ENCODE results near the gene RHOH.
"Not testable (repeated sequence)": the region's sequence is repeated elsewhere in the genome, so short reads cannot be mapped to it uniquely, and the experiment has no call there.

Gene RHOH

DNA sequence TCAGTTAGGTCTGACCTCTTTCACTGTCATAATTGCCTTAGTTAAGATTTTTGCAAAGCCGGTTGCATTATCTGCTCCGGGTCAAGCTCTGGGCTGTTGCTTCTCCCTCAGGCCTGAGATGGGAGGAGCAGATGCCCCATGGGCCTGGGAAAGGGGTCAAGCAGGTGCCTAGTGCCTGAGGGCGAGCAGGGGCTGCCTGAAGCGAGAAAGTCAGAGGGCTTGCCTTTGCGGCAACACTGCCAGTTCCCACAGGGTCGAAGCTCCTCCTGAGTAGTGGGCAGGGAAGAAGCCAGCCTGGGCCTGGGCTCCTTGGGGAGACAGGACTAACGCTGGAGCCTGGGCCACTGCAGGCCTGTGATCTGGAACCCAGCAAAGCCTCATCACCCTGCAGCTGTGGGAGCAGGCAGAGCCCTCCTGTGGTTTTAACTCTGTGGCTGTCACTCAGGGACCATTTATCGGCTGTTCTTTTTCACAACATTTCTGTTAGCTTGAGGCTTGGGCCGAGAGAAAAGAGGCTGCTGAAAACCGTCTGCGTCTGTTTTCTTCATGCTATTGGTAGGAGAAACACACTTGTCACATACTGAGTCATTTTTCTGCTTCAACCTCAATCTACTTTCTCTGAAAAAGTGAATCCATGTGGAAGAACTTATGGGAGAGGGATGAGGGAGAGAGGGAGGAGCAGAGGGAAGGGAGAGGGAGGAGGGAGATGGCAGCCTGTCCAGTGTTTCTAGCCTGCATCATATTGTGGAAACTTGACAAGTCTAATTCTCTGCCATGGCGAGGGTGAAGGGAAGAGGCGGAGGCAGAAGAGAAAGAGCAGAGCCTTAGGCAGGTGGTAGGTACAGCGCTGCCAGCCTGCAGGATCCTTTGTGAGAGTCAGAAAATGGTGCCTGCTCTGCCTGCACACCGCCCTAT lies 68.4 kb downstream of the RHOH start:
- DNase-seq, result no peak

DNA sequence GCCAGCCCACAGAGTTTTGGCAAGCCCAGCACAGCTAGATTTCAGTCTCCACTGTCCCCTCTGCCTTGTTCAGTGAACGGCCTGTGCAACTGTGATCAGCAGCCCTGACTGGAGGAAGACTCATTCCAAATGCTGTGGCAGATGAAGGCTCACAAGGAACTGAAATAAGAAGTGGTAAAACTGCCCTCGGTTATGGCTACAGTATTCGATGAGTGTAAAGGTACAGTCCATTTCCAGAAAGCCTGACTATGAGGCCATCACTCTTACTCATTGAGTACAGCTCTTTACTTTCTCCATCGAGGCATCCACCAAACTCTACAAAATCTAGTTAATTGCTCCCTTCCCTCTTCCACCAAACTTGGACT lies 69.1 kb downstream of the RHOH start:
- DNase-seq, result no peak

DNA sequence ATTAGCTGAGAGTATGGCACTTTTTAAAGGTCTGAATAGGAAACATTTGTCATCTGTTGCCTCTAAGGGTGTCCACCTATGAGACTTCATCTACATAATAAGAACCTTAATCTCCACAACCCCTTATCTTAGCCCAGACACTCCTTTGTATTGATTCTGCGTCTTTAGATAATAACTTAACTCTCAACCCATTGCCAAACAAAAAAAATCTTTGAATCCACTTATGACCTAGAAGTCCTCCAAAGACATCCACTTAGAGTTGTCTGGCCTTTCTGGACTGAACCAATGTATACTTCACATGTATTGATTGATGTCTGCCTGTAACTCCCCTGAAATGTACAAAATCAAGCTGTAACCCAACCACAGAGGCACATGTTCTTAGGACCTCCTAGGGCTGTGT lies 72.3 kb downstream of the RHOH start:
- no peak for DNase-seq

DNA sequence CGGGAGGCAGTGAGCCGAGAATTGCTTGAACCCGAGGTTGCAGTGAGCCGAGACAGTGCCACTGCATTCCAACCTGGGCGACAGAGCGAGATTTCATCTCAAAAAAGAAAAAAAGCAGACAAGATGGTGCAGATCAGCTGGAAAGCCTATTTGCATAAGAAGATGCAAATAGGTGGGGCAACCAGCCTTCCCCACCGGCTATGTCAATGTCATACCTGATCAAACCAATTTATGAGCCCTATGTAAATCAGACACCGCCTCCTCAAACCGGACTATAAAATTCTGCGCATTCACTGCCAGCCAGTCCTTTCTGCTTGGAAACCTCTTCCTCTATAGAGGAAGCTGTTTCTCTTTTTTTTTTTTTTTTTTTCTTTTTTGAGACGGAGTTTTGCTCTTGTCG lies 73.8 kb downstream of the RHOH start:
- DNase-seq, result no peak

DNA sequence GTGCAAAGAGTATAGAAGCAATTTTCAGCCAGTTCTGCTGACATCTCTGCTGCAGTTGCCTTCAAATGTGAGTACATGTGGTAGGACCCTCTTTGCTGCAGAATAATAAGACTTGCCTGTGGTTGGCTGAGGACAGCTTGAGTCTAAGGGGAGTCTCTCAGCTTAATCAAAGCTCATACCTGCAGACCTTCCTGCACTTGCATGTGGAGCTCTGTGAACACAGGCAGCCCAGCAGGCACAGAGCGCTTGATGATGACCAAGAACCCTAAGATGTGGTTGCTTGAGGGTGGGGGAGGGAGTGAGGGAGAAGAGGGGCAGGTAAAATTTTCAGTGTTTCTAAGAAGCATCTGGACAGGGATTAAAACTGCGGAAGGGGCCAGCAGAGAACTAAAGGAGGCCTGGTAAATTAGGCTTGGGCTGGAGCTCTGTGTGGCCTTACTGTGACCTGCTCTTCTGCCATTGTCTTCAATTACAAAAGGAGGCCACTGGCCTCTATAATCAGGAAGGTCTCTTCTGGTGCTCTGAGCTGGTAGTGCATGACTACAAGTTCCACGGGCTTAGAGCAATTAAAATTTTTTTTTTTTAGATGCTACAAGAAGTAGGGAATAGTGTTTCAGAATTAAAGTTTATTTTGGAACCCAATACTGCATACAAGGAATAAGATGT lies 78.4 kb downstream of the RHOH start:
- DNase-seq, result no peak

DNA sequence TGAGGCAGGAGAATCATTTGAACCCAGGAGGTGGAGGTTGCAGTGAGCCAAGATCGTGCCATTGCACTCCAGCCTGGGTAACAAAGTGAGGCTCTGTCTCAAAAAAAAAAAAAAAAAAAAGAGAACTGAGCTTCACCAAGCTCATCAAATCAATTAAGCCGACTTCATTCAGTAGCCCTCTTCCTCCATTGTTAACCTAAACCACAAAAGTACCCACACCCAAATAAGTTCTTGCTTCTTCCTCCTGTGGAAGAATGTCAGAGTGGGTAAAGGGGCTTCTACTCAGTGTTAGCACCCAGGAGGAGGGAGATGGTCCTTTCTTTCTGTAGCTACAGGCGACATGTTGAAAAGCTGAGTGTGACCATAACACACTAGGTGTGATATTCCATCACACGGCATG lies 79.7 kb downstream of the RHOH start:
- DNase-seq, result no peak

DNA sequence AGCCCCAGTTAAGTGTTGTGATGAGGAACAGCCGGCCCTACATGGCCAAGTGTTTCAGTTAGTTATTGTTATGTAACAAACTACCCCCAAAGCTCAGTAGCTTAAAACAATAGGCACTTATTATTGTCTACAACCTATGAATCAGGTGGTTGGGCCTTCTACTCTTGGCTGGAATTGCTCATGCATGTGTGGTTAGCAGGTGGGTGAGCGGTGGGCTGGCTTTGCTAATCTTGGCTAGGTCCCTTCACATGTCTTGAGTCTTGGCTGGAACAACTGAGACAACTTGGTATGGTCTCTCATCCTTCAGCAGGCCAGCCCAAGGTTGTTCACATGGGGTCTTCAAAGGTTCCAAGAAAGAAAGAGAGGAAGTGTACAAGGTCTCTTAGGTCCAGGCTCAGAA lies 83.8 kb downstream of the RHOH start:
- DNase-seq, result no peak

DNA sequence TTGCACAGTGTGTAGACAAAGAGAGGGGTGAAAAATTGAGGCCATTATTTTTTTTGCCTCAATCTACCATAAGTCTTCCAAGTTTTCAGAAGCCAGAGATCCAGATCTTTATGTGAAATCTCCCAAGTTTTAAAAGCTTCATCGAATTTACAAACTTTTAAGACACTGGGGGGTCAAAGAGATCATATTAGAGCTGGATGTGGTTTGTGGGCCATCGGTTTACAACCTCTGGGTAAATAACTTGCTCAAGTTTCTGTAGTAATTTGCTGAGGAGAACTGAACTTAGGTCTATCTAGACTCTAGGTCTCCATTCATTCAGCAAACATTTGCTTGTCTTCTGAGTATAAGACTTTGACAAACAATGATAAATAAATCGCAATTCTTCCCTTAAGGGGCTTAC lies 84.3 kb downstream of the RHOH start:
- no peak for DNase-seq

DNA sequence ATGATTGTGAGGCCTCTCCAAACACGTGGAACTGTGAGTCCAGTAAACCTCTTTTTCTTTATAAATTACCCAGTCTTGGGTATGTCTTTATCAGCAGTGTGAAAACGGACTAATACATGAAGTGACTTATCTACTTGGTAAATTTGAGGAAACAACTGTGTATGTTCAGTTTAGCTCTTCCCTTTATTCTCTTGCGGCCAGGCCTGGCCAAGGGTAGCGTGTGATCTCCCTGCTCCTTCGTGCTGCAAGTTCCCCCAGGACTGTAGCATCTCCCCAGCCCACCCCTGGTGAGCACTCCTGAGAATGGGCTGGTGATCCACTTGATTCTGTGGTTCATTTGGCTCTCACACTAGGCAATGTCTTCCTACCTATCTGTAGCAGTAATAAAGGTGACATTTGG lies 85.1 kb downstream of the RHOH start:
- DNase-seq, result no peak

DNA sequence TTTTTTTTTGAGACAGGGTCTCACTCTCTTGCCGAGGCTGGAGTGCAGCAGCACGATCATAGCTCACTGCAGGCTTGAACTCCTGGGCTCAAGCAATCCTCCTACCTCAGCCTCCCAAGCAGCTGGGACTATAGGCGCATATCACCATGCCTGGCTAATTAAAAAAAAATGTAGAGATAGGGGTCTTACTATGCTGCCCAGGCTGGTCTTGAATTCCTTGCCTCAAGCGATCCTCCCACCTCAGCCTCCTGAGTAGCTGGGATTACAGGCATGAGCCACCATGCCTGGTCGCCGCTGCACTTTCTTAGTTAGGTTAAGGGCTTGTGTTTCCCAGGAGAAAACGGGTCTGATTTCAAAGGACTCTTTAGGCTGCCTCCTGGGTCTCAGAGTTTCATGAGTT lies 86.0 kb downstream of the RHOH start:
- not testable (repeated sequence) for DNase-seq

DNA sequence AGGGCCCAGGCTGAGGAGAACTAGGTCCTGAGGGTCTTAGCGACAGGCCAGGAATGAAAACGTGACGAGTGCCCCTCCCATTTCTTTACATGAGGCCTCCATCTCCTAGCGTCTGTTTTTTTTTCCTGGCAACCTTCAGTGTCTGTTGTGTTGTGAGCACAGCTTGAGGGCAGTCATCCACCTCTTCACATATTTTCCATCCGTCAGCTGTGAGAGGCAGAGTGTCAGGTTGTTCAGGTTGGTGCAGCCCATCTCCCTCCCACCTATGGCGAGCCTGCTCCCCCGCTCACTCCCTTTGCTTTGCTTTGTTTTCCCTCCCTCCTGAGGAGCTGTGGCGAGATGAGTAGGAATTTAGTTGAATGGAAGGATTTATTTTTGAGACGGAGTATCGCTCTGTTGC lies 86.6 kb downstream of the RHOH start:
- DNase-seq, result no peak

DNA sequence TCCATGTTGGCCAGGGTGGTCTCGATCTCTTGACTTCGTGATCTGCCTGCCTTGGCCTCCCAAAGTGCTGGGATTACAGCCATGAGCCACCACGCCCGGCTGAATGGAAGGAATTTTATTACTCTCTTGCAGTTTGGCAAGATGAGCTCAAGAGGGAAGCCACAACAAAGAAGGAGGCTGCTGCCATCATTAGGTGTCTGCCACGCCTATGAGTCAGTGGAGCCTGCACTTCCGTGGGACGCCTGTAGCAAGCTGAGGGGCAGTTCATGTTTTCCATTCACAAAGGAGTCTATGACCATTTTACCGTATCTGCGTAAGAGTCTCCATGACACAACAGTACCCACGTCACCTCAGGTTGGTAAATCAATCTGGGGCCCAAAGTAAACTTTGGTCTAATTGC lies 87.1 kb downstream of the RHOH start:
- no peak for DNase-seq

DNA sequence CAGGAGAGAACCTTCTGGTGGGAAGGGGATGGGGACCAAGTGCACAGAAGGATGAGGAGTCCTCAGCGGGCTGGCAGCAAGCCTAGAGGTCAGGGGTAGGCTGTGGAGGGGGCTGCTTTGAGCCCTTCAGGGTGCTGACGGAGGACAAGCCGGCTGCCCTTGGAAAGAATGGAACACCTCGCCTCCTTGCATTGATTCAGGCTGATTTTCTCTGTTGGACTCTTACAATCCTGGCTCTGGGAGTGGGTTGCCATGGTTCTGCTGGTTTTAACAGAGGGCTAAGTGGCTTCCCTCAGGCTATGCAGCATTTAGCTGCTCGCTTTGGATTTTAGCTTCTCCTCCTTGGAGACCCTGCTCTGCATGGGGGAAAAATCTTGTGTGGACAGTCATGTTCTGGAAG lies 88.9 kb downstream of the RHOH start:
- DNase-seq, result no peak

DNA sequence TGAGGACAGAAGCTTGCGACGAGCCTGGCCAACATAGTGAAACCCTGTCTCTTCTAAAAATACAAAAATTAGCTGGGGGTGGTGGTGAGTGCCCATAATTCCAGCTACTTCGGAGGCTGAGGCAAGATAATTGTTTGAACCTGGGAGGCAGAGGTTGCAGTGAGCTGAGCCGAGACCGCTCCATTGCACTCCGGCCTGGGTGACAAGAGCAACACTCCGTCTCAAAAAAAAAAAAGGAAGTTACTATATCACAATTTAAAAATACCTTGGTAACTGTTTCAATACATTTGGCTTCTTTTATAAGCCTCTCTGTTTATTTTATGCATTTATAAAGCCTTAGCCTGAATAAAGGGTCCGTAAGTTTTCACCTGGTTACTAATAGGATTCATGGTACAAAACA lies 91.7 kb downstream of the RHOH start:
- DNase-seq, result no peak

DNA sequence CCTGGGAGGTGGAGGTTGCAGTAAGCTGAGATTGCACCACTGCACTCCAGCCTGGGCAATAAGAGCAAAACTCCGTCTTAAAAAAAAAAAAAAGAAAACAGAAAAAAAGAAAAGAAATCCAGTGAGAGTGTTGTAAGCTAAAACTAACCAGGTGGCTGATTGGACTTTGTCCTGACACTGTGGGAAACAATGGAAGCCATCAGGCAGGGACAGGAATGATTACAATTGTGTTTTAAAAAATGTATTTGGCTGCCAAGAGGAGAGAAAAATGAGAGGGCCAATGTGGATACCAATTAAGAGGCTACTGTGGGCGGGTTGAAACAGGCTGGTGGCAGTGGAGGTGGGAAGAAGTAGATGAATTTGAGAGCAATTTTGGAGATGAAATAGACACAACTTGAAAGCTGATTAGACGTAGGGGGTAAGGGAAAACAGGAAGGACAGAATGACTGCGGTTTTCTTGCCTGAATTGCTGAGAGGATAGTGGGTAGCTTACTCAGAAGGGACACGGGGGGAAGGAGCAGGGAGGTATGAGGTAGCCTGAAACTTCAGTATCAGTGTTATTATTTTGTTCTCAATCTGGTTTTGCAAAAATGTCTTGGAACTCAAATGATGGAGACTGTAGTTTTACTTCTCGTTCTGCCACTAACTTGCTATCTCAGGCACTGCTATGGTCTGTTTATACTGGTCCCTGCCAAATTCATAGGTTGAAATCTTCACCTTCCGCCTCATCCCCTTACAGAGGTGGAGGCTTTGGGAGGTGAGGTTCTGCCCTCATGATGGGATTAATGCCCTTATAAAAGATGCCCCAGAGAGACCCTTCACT lies 92.7 kb downstream of the RHOH start:
- DNase-seq, result no peak

DNA sequence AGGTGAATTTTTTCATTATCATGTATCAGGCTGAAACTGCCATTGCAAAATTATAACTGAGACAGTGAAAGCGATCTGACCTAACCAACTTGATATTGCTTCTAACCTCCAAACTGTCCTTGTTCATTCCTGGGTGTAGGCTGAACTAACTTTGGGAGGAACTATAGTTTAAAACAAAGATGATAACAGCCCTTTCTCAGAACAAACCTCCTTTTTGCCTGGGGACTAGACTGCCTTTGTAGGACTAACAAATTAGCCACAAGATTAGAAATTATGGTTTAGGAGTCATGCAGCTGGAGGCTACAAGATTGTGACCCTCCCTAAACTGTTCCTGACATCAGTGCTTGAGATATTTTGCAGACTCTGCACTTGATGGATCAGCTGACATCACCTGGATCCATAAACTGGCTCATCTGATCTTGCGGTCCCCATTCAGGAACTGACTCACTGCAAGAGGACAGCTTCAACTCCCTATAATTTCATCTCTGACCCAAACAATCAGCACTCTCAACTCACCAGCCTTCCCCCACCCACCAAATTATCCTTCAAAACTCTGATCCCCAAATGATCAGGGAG lies 93.9 kb downstream of the RHOH start:
- not testable (repeated sequence) for DNase-seq

DNA sequence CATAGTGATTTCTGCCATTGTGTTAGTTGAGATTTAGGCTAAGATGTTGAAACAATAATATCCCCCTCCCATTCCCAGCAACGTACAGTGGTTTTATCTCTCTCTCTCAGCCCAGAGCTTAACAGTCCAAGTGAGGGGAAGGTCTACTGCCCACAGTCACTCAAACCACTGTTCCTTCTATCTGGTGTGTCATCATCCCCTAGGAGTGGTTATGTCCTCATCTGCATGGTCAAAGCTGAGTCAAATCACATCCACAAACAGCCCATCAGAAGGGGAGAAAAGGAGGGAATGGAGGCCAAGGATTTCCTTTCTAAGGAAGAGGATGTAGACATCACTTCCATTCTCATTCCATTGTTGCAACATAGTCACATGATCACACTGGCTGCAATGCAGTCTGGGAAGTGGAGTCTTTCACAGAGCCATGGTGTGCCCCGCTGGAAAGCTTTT lies 95.5 kb downstream of the RHOH start:
- no peak for DNase-seq

DNA sequence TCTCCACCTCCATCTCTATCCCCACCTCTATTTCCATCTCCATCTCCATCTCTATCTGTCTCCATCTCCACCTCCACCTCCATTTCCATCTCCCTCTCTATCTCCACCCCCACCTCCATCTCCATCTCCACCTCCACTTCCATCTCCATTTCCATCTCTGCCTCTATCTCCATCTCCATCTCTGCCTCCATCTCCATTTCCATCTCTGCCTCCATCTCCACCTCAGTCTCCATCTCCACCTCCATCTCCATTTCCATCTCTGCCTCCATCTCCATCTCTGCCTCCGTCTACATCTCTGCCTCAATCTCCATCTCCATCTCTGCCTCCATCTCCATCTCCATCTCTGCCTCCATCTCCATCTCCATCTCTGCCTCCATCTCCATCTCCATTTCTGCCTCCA lies 97.5 kb downstream of the RHOH start:
- DNase-seq, result no peak

DNA sequence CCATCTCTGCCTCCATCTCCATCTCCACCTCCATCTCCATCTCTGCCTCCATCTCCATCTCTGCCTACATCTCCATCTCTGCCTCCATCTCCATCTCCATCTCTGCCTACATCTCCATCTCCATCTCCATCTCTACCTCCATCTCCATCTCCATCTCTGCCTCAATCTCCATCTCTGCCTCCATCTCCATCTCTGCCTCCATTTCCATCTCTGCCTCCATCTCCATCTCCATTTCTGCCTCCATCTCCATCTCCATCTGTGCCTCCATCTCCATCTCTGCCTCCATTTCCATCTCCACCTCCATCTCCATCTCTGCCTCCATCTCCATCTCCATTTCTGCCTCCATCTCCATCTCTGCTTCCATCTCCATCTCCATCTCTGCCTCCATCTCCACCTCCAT lies 98.2 kb downstream of the RHOH start:
- not testable (repeated sequence) for DNase-seq

DNA sequence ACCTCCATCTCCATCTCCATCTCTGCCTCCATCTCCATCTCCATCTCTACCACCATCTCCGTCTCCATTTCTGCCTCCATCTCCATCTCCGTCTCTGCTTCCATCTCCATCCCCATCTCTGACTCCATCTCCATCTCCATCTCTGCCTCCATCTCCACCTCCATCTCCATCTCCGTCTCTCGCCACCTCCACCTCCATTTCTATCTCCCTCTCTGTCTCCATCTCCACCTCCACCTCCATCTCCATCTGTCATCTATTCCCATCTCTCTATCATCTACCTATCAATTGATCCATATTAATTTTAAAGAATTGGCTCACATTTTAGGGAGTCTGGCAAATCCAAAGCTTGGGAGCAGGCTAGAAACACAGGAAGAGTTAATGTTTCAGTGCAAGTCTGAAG lies 98.7 kb downstream of the RHOH start:
- no peak for DNase-seq
